Measurements from ENCODE around the gene ATXN1.

DNA sequence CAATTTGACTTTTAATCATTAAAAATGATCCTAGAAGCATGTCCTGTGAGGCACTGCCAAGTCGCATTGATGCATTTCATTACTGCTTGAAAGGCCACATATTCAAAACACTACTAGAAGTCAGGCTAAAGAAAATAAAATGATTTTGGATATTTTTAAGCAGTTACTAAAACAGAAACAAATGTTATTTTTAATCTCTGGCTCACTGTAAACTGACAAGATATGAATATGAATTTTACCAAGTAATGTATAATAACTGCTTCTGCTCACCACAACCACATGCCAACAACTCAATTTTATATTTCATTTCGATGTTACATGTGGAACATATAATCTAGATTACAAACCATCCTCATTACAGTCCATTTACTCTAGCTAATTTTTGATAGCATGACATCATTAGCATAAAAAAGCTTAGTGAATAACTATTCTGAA lies 90.6 kb downstream of the ATXN1 start:
- TF ChIP-seq, protein P1, sequence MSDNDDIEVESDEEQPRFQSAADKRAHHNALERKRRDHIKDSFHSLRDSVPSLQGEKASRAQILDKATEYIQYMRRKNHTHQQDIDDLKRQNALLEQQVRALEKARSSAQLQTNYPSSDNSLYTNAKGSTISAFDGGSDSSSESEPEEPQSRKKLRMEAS (CRISPR knock-in tag; IDR thresholded peaks at IDR 0.05): no peak
- no peak for TF ChIP-seq TEAD4 (CRISPR knock-in tag; IDR thresholded peaks at IDR 0.05)

Data from WTC11 (cell line).